Measurements from ENCODE around the gene GRPEL1. TPM values are rescaled to one million over a fixed set of nuclear protein-coding genes. Genes with fewer than 3 reads are reported as not detected.

GRPEL1 gene
- polyA plus RNA-seq, 3 donors, result 44.1 to 49.6 (median 45.4) TPM

- no peak overlapping the region for H3K27ac ChIP-seq (ENCODE audit: low read depth in 1 of 2, low read length in 2 of 2)
- H3K27me3 ChIP-seq (ENCODE audit: control insufficient read depth in 2 of 2, insufficient read depth in 2 of 2, low read length in 2 of 2), result peaks cover 0 to 8% of the 10 kb centered on the region in 2 donors
- 91% methylated on average over 11 of the region's 16 CpGs for WGBS (ENCODE audit: insufficient coverage)
- H3K36me3 ChIP-seq (replicated peaks in 1 of 2; ENCODE audit: control insufficient read depth in 1 of 2, insufficient read depth in 2 of 2, low read length in 2 of 2), result no peaks in the 10 kb centered on the region
- Mint-ChIP-seq H3K27me3 (ENCODE audit: low read depth in 3 of 3) (peaks cover 16 to 22% (median 18%) of the 10 kb centered on the region in 3 donors), H3K4me1 (no peaks in the 10 kb centered on the region), H3K4me3 (no peak overlapping the region), H3K36me3 (no peaks in the 10 kb centered on the region), H3K9me3 (peaks cover 0 to 2% (median 0%) of the 10 kb centered on the region in 7 donors), H3K27ac (no peak overlapping the region)
- DNase-seq, result no peak
- H3K4me1 ChIP-seq (ENCODE audit: control insufficient read depth in 1 of 2, insufficient read depth in 2 of 2, low read length in 2 of 2), result no peaks in the 10 kb centered on the region
- no peak for TF ChIP-seq CTCF (IDR thresholded peaks at IDR 0.05)
- no peaks in the 10 kb centered on the region for H3K9me3 ChIP-seq (replicated peaks in 1 of 2; ENCODE audit: control insufficient read depth in 1 of 2, insufficient read depth in 1 of 2, low read length in 2 of 2)
- no peaks in the 10 kb centered on the region for H4K20me1 ChIP-seq (ENCODE audit: insufficient read depth, low read length)
- H3K9ac ChIP-seq (ENCODE audit: insufficient read depth, low read length, poor library complexity, severe bottlenecking), result no peak overlapping the region
- intact Hi-C loops (cut with micrococcal nuclease), result no loop called here
- H3K4me3 ChIP-seq (replicated peaks in 1 of 3; ENCODE audit: low read depth in 2 of 3, low read length in 3 of 3), result no peak overlapping the region
- no peak overlapping the region for H3K4me2 ChIP-seq (replicated peaks; ENCODE audit: extremely low read depth, low read length, poor library complexity, severe bottlenecking)
- no peaks in the 10 kb centered on the region for H3K79me2 ChIP-seq (ENCODE audit: insufficient read depth, low read length)
- no peak overlapping the region for H2AFZ ChIP-seq (ENCODE audit: insufficient read depth, low read depth, low read length, poor library complexity, severe bottlenecking)
Measured at GRCh38 chr4:7095611-7096155, 27.8 kb upstream of the GRPEL1 start.

GRCh38 chr4:7094916-7095315 lies 27.1 kb upstream of the GRPEL1 start:
- H3K4me3 ChIP-seq (replicated peaks in 1 of 3; ENCODE audit: low read depth in 2 of 3, low read length in 3 of 3), result no peak overlapping the region
- no peaks in the 10 kb centered on the region for H3K36me3 ChIP-seq (replicated peaks in 1 of 2; ENCODE audit: control insufficient read depth in 1 of 2, insufficient read depth in 2 of 2, low read length in 2 of 2)
- H2AFZ ChIP-seq (ENCODE audit: insufficient read depth, low read depth, low read length, poor library complexity, severe bottlenecking), result no peak overlapping the region
- TF ChIP-seq CTCF (IDR thresholded peaks at IDR 0.05), result no peak
- WGBS (ENCODE audit: insufficient coverage), result 94% methylated on average over 8 of the region's 10 CpGs
- no peak overlapping the region for H3K4me2 ChIP-seq (replicated peaks; ENCODE audit: extremely low read depth, low read length, poor library complexity, severe bottlenecking)
- peak overlapping the region in 1 of 2 donors; percentile 26 for H3K4me3 Mint-ChIP-seq
- H3K4me1 Mint-ChIP-seq, result no peaks in the 10 kb centered on the region
- no peak overlapping the region for H3K9ac ChIP-seq (ENCODE audit: insufficient read depth, low read length, poor library complexity, severe bottlenecking)
- H3K36me3 Mint-ChIP-seq, result no peaks in the 10 kb centered on the region
- H3K79me2 ChIP-seq (ENCODE audit: insufficient read depth, low read length), result no peaks in the 10 kb centered on the region
- H3K9me3 Mint-ChIP-seq, result peaks cover 0 to 2% (median 0%) of the 10 kb centered on the region in 7 donors
- H3K27ac ChIP-seq (ENCODE audit: low read depth in 1 of 2, low read length in 2 of 2), result no peak overlapping the region
- no peak for DNase-seq
- H3K9me3 ChIP-seq (replicated peaks in 1 of 2; ENCODE audit: control insufficient read depth in 1 of 2, insufficient read depth in 1 of 2, low read length in 2 of 2), result no peaks in the 10 kb centered on the region
- H3K27ac Mint-ChIP-seq, result no peak overlapping the region
- peaks cover 0 to 9% of the 10 kb centered on the region in 2 donors for H3K27me3 ChIP-seq (ENCODE audit: control insufficient read depth in 2 of 2, insufficient read depth in 2 of 2, low read length in 2 of 2)
- H3K27me3 Mint-ChIP-seq (ENCODE audit: low read depth in 3 of 3), result peaks cover 16 to 24% (median 21%) of the 10 kb centered on the region in 3 donors
- no peaks in the 10 kb centered on the region for H4K20me1 ChIP-seq (ENCODE audit: insufficient read depth, low read length)
- no peaks in the 10 kb centered on the region for H3K4me1 ChIP-seq (ENCODE audit: control insufficient read depth in 1 of 2, insufficient read depth in 2 of 2, low read length in 2 of 2)
- intact Hi-C loops (cut with micrococcal nuclease), result no loop called here

Measured in CD14-positive monocyte (primary cell).